ENCODE data around the gene PCGF3.

The PCGF3 gene

GRCh38 chr4:784401-785331, 79.0 kb downstream of the PCGF3 start:
- DNase-seq (ENCODE audit: low spot score) = peak; percentile 1

- peak; percentile 2 for DNase-seq (ENCODE audit: low spot score)
Measured at GRCh38 chr4:785332-786073, 79.9 kb downstream of the PCGF3 start.

GRCh38 chr4:786074-786741, 80.6 kb downstream of the PCGF3 start:
- no peak for DNase-seq (ENCODE audit: low spot score)

- no peak for DNase-seq (ENCODE audit: low spot score)
Measured at GRCh38 chr4:786861-787300, 81.2 kb downstream of the PCGF3 start.

GRCh38 chr4:787561-787981, 81.9 kb downstream of the PCGF3 start:
- DNase-seq (ENCODE audit: low spot score) = no peak

GRCh38 chr4:788006-788635, 82.5 kb downstream of the PCGF3 start:
- DNase-seq (ENCODE audit: low spot score) = no peak

- DNase-seq (ENCODE audit: low spot score) = no peak
Measured at GRCh38 chr4:788636-789297, 83.1 kb downstream of the PCGF3 start.

- no peak for DNase-seq (ENCODE audit: low spot score)
Measured at GRCh38 chr4:789571-790465, 84.2 kb downstream of the PCGF3 start.

GRCh38 chr4:790466-790820, 84.8 kb downstream of the PCGF3 start:
- DNase-seq (ENCODE audit: low spot score) = no peak

GRCh38 chr4:791252-791897, 85.7 kb downstream of the PCGF3 start:
- DNase-seq (ENCODE audit: low spot score) = no peak

GRCh38 chr4:791898-792625, 86.4 kb downstream of the PCGF3 start:
- DNase-seq (ENCODE audit: low spot score) = peak; percentile 71

- DNase-seq (ENCODE audit: low spot score) = no peak
Measured at GRCh38 chr4:792626-793092, 87.0 kb downstream of the PCGF3 start.

- DNase-seq (ENCODE audit: low spot score) = peak; percentile 42
Measured at GRCh38 chr4:793093-793861, 87.6 kb downstream of the PCGF3 start.

GRCh38 chr4:793941-794621, 88.4 kb downstream of the PCGF3 start:
- DNase-seq (ENCODE audit: low spot score) = no peak

GRCh38 chr4:794900-795725, 89.5 kb downstream of the PCGF3 start:
- peak; percentile 41 for DNase-seq (ENCODE audit: low spot score)

- no peak for DNase-seq (ENCODE audit: low spot score)
Measured at GRCh38 chr4:795726-796119, 90.1 kb downstream of the PCGF3 start.

GRCh38 chr4:796206-796605, 90.6 kb downstream of the PCGF3 start:
- DNase-seq (ENCODE audit: low spot score) = no peak
